Spleen (tissue), 11 donors: ENCODE measurements around the gene HS2ST1. TPM values are rescaled to one million over a fixed set of nuclear protein-coding genes. Genes with fewer than 3 reads are reported as not detected.

Experiments used
- DNase-seq: peaks from one replicate; pipeline ENCODE4 v3.0.0-alpha.2; 2020
- H3K27ac ChIP-seq, 8 donors: fragments of 200-600 bp; sonication (generic) in 7 of 8; 1 replicate in 4 of 8; 2 replicates in 4 of 8; pipeline versions ENCODE4 v1.5.0 to v1.8.0; 2016 to 2021; ENCODE audit warnings: inconsistent platforms in 4 of 8, mild to moderate bottlenecking in 4 of 8, moderate library complexity in 1 of 8
- H3K27me3 ChIP-seq, 7 donors: fragments of 200-600 bp; sonication (generic) in 6 of 7; replicated peaks in 1 of 7; 1 replicate in 4 of 7; 2 replicates in 3 of 7; pipeline versions ENCODE4 v1.5.0 to v1.8.0; 2016 to 2021; ENCODE audit warnings: inconsistent platforms in 3 of 7, mild to moderate bottlenecking in 1 of 7
- H3K36me3 ChIP-seq, 6 donors: fragments of 200-600 bp; sonication (generic) in 5 of 6; 1 replicate in 4 of 6; 2 replicates in 2 of 6; pipeline versions ENCODE4 v1.5.0 to v1.8.0; 2016 to 2021; ENCODE audit warnings: inconsistent platforms in 2 of 6
- H3K4me1 ChIP-seq, 6 donors: fragments of 200-600 bp; sonication (generic) in 5 of 6; 1 replicate in 3 of 6; 2 replicates in 3 of 6; pipeline versions ENCODE4 v1.5.0 to v1.8.0; 2016 to 2021; ENCODE audit warnings: inconsistent platforms in 3 of 6
- H3K4me3 ChIP-seq, 8 donors: fragments of 200-600 bp; sonication (generic) in 7 of 8; 1 replicate in 4 of 8; 2 replicates in 4 of 8; pipeline versions ENCODE4 v1.5.0 to v1.8.0; 2016 to 2021; ENCODE audit warnings: inconsistent platforms in 4 of 8, mild to moderate bottlenecking in 4 of 8, moderate library complexity in 2 of 8
- H3K9me3 ChIP-seq, 8 donors: fragments of 200-600 bp; sonication (generic) in 7 of 8; 1 replicate in 4 of 8; 2 replicates in 4 of 8; pipeline versions ENCODE4 v1.5.0 to v1.8.0; 2016 to 2021; ENCODE audit warnings: inconsistent platforms in 4 of 8
- CTCF ChIP-seq, 11 experiments: fragments of 200-600 bp in 7 of 11; fragments of 450-650 bp in 4 of 11; sonication (generic) in 4 of 11; IDR thresholded peaks in 8 of 11; conservative IDR thresholded peaks in 3 of 11; 1 replicate in 7 of 11; 2 replicates in 4 of 11; pipeline versions ENCODE4 v1.4.0 to v1.8.0; 2016 to 2021; ENCODE audit warnings: antibody characterized with exemption in 11 of 11, inconsistent platforms in 4 of 11, mild to moderate bottlenecking in 1 of 11
- POLR2A ChIP-seq, 3 donors: fragments of 450-650 bp; IDR thresholded peaks; one replicate each; pipeline ENCODE4 v1.5.1; 2017; ENCODE audit warnings: antibody characterized with exemption in 3 of 3, mild to moderate bottlenecking in 1 of 3
- POLR2AphosphoS5 ChIP-seq, 3 donors: sonication (generic); formaldehyde crosslinking; IDR thresholded peaks; one replicate each; pipeline ENCODE4 v1.5.1; 2017; ENCODE audit warnings: antibody characterized with exemption in 3 of 3
- WGBS, 5 donors: extraction: QIAGEN DNeasy Blood & Tissue Kit in 3 of 5; methylation state at CpG; one replicate each; pipeline versions ENCODE4 v1.1.5 to v1.1.7; 2013 to 2018; 5-methylcytosine and 5-hydroxymethylcytosine counted together
- intact Hi-C: fragments of 100-400 bp; cut with DNase I; formaldehyde crosslinking; loops from one replicate; pipeline ENCODE4 v1.15.0; 2023; ENCODE audit warnings: low total_unique reads
- polyA plus RNA-seq, 3 donors: library from polyadenylated mRNA; stranded (reverse); fragments of 200-250 nt; gene quantifications; one replicate each; pipeline ENCODE4 v1.2.1, GENCODE V29; 2013
- total RNA-seq, 7 donors: library from RNA; depleted of rRNA in 3 of 7; stranded (reverse); fragments of >200 nt in 3 of 7; fragmentation: NEBNext Ultra II Directional in 4 of 7; extraction: Animal tissue kit (Norgen Biotek cat#: 25700) in 4 of 7; gene quantifications; one replicate each; pipeline versions ENCODE4 v1.1.0 to v1.2.1, GENCODE V29; 2016 to 2021
- donor health status: healthy with polysubstance abuse.
- donor health status: DM: no; HTN: no; CAD: no; lungs with moderate emphysema.
- donor health status: DM: no; HTN: no; CAD: no.
- donor health status: Bipolar disorder and iron deficiency.
- donor health status: healthy.
- donor health status: DM: no; HTN: no; CAD: no.
- donor health status: DM: yes; HTN: yes; CAD: no.

Gene HS2ST1
- total and polyA plus RNA-seq, 10 donors: 4.6 to 32.9 (median 22.3) TPM

GRCh38 chr1:87074001-87074795 lies 159.8 kb downstream of the HS2ST1 start:
- TF ChIP-seq POLR2A (IDR thresholded peaks at IDR 0.05) (no peak), POLR2AphosphoS5 (IDR thresholded peaks at IDR 0.05) (no peak), CTCF (IDR thresholded peaks at IDR 0.05 in 8 of 11, conservative IDR thresholded peaks at IDR 0.05 in 3 of 11) (no peak)
- intact Hi-C loops: no loop called here
- H3K4me3 ChIP-seq: no peak overlapping the region
- no peaks in the 10 kb centered on the region for H3K9me3 ChIP-seq
- H3K27ac ChIP-seq: no peak overlapping the region
- 89 to 97% (median 95%) methylated on average over 2 of the region's 2 CpGs for WGBS, 5 donors
- no peaks in the 10 kb centered on the region for H3K4me1 ChIP-seq
- peaks cover 0 to 18% (median 0%) of the 10 kb centered on the region in 6 donors for H3K36me3 ChIP-seq
- DNase-seq: no peak
- no peaks in the 10 kb centered on the region for H3K27me3 ChIP-seq

DNA sequence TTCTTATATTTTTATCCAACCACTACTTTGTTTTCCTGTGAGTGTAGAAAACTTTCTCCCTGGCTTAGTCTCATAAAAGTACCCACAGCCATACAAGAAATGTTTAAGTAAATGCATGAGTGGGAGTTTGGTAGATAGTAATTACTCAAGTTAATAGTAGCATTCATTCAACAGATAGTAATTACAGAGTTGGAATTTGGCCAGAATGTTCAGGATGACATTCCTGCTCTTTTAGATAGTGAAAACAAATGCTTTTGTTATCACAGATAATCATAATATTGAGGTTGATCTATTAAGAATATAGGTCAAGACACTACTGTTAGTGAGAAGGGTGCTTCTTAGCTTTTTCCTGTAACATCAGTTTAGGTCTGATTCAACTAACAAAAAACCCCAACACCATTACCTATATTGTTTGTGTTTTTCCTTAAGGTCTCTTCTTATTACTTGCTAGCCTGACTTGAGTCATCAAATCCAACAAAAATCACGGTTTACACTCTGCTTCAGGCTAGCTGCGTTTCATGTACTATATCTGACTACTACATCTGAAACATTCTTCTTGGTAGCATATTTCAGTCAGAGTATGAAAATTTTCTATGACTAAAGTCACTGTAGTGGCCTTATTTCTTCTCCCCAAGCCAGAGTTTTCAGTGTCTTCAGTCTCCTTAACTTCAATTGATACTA lies 163.7 kb downstream of the HS2ST1 start:
- no peak for TF ChIP-seq POLR2A (IDR thresholded peaks at IDR 0.05)
- no peak for TF ChIP-seq POLR2AphosphoS5 (IDR thresholded peaks at IDR 0.05)
- TF ChIP-seq CTCF (IDR thresholded peaks at IDR 0.05 in 8 of 11, conservative IDR thresholded peaks at IDR 0.05 in 3 of 11): no peak
- peaks cover 0 to 8% (median 0%) of the 10 kb centered on the region in 6 donors for H3K4me1 ChIP-seq
- no peak overlapping the region for H3K27ac ChIP-seq
- intact Hi-C loops: no loop called here
- no peaks in the 10 kb centered on the region for H3K27me3 ChIP-seq
- no peak for DNase-seq
- H3K9me3 ChIP-seq: no peaks in the 10 kb centered on the region
- no peak overlapping the region for H3K4me3 ChIP-seq
- 69 to 84% (median 71%) methylated on average over 2 of the region's 2 CpGs for WGBS, 5 donors
- peaks cover 0 to 14% (median 0%) of the 10 kb centered on the region in 6 donors for H3K36me3 ChIP-seq

- TF ChIP-seq POLR2A (IDR thresholded peaks at IDR 0.05) (no peak), POLR2AphosphoS5 (IDR thresholded peaks at IDR 0.05) (no peak), CTCF (IDR thresholded peaks at IDR 0.05 in 8 of 11, conservative IDR thresholded peaks at IDR 0.05 in 3 of 11) (peak; percentile 23 to 72 (median 54))
- no peaks in the 10 kb centered on the region for H3K36me3 ChIP-seq
- no peaks in the 10 kb centered on the region for H3K9me3 ChIP-seq
- peaks cover 0 to 20% (median 4%) of the 10 kb centered on the region in 6 donors for H3K4me1 ChIP-seq
- H3K4me3 ChIP-seq: no peak overlapping the region
- WGBS, 5 donors: 59 to 68% (median 62%) methylated on average over 3 of the region's 3 CpGs
- H3K27ac ChIP-seq: no peak overlapping the region
- H3K27me3 ChIP-seq: no peaks in the 10 kb centered on the region
- no peak for DNase-seq
- intact Hi-C loops: loop anchor here (5.0 kb wide), 1 partner anchor 252 kb away; no protein-coding TSS in a partner anchor
Observed at GRCh38 chr1:87084244-87084836, 169.9 kb downstream of the HS2ST1 start.

- DNase-seq: no peak
- H3K27ac ChIP-seq: no peak overlapping the region
- peaks cover 0 to 20% (median 4%) of the 10 kb centered on the region in 6 donors for H3K4me1 ChIP-seq
- 87 to 93% (median 90%) methylated on average over 8 of the region's 8 CpGs for WGBS, 5 donors
- H3K9me3 ChIP-seq: no peaks in the 10 kb centered on the region
- no peak for TF ChIP-seq POLR2AphosphoS5 (IDR thresholded peaks at IDR 0.05)
- no peak for TF ChIP-seq CTCF (IDR thresholded peaks at IDR 0.05 in 8 of 11, conservative IDR thresholded peaks at IDR 0.05 in 3 of 11)
- TF ChIP-seq POLR2A (IDR thresholded peaks at IDR 0.05): no peak
- H3K36me3 ChIP-seq: no peaks in the 10 kb centered on the region
- no peak overlapping the region for H3K4me3 ChIP-seq
- intact Hi-C loops: no loop called here
- no peaks in the 10 kb centered on the region for H3K27me3 ChIP-seq
Observed at GRCh38 chr1:87086120-87086519, 171.7 kb downstream of the HS2ST1 start.
